Gastroesophageal sphincter (tissue), 3 donors: Measurements from ENCODE around the gene ARFGEF2.

ENCODE experiments used
- EP300 ChIP-seq: sonication (generic); formaldehyde crosslinking; IDR thresholded peaks from one replicate; pipeline ENCODE4 v1.6.1; 2017; ENCODE audit warnings: antibody characterized with exemption, mild to moderate bottlenecking
- POLR2A ChIP-seq, 2 donors: fragments of 450-650 bp; IDR thresholded peaks; one replicate each; pipeline ENCODE4 v1.6.1; 2017; ENCODE audit warnings: antibody characterized with exemption in 2 of 2, mild to moderate bottlenecking in 2 of 2, moderate library complexity in 1 of 2
- POLR2AphosphoS5 ChIP-seq: sonication (generic); formaldehyde crosslinking; IDR thresholded peaks from one replicate; pipeline ENCODE4 v1.6.1; 2017; ENCODE audit warnings: antibody characterized with exemption
- TF ChIP-seq, protein P1 (sequence below), 4 experiments: fragments of 200-600 bp in 2 of 4; fragments of 450-650 bp in 2 of 4; sonication (generic) in 1 of 4; IDR thresholded peaks; one replicate each; pipeline ENCODE4 v1.5.1; 2017 to 2019; ENCODE audit warnings: antibody characterized with exemption in 4 of 4, mild to moderate bottlenecking in 2 of 4, moderate library complexity in 2 of 4

GRCh38 chr20:48942730-48943129, 21.2 kb downstream of the ARFGEF2 start:
- TF ChIP-seq, protein P1, sequence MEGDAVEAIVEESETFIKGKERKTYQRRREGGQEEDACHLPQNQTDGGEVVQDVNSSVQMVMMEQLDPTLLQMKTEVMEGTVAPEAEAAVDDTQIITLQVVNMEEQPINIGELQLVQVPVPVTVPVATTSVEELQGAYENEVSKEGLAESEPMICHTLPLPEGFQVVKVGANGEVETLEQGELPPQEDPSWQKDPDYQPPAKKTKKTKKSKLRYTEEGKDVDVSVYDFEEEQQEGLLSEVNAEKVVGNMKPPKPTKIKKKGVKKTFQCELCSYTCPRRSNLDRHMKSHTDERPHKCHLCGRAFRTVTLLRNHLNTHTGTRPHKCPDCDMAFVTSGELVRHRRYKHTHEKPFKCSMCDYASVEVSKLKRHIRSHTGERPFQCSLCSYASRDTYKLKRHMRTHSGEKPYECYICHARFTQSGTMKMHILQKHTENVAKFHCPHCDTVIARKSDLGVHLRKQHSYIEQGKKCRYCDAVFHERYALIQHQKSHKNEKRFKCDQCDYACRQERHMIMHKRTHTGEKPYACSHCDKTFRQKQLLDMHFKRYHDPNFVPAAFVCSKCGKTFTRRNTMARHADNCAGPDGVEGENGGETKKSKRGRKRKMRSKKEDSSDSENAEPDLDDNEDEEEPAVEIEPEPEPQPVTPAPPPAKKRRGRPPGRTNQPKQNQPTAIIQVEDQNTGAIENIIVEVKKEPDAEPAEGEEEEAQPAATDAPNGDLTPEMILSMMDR (IDR thresholded peaks at IDR 0.05): no peak
- no peak for TF ChIP-seq POLR2AphosphoS5
- TF ChIP-seq POLR2A (IDR thresholded peaks at IDR 0.05): no peak
- no peak for TF ChIP-seq EP300
